Stimulated activated CD4-positive, alpha-beta T cell treated with anti-CD3 and anti-CD28 coated beads, Interleukin-2, amount 100 ng/mL, for 24 hours (primary cell): ENCODE measurements around the gene NXPH2.
A peak's percentile ranks its signal among the peaks of the same experiment; 100 is the strongest.

Experiments used
- DNase-seq, 2 donors: peaks; one replicate each; pipeline ENCODE4 v3.0.0-alpha.2; 2020

NXPH2 gene

DNA sequence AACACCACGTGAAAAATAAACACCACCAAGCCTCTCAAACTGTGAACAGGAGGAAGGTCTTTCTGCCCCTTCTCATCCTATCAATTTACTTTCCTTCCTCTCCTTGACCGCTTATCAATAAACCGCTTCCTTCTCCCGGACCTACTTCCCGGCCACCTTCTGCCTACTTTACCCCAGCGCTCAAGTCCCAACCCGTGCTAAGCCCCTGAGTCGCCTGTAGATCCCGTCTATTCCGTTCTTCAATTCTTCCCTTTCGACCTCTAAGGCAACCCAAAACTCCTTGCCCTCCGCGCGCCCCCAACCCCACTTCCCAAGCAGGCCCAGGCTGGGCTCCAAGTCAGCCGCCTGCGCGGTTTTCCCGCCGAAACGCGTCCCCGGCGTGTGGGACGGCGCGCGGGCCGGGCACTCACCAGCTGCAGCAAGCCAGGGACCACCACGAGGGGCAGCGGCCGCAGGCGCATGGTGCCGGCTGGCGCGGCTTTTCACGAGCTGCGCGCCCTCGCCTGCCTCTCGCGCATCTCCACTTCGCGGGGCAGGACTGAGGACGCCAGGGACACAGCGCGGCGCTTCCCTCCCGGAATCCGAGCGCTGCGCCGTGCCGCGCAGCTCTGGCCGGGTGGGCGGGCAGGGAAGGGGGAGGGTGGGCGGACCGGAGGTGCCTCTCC is at the start of gene NXPH2:
Gene NXPH2 (minus strand): TSS at position 610 of the 665 bp plus-strand sequence. CDS start 149 bp downstream, at position 461.
- no peak for DNase-seq

DNA sequence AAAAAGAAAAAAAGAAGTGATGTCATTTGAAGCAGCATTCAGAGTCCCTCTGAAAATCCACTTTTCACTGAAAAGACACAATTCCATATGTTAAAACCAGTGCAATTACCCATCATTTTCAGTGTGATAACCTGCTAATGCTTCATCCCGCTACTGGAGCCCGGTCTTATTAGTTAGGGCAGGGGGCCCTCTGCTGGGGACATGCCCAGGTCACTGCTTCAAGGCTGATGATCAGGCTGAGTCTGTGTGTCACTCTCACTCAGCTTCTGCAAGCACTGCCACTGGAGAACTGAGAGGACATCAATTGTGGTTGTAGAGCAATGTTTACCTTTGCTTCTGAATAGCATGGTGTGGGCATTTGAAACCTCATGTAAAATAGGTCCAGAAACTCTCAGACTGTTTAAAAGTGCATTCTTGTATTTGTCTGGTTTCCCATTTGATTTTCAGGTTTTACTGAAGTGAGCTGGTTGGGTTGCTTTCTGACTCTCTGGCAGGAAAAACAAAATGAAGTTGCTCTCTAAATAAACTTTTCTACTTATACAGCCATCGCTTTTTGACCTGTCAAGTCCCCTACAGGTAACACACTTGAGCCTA is 49.2 kb upstream of the NXPH2 start:
- DNase-seq, result peak; percentile 27 to 40

DNA sequence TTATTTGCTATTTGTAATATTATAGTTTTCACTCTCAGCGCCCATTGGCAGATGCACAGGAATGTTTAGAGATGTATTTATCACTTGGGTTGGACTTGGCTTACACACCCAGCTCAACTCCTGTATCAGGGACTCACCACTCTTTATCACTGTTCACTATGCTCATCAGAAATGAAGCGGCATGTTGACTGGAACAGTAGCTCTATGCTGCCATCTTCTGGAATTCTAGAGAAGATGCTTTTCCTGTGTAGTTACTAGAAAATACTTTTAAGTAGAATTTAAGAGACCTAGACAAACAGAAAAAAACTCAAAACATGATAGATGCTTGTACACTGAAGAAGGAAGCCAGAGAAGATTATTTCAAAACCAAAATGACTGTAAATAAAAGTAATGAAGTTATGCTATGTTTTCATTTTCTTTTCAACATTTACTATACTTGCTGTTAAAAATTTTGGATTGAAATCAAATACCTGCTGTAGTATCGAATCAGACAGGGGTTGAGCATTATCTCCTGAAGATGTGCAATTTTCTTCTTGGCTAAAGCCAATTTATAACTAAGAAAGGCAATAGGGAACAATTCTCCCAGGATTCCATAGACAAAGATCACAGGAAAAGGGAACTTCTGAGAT is 47.4 kb upstream of the NXPH2 start:
- no peak for DNase-seq

DNA sequence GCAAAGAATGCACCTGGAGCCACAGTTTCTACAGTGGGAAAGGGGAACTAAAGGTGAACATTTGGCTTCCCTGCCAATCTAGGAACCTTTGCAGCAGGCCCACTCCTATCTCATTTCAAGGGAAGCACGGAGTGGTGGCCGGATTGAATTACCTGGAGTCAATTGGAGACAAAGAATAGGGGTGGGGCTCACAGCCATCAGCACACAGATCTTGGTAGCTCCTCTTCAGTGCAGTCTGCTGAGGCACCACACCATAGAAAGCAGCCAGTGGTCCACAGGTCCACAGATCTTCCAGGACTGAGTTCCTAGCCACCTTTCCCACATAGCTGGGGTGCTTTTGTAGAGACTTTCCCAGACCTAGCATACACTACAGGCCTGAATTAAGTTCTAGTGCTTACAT is 43.5 kb upstream of the NXPH2 start:
- DNase-seq, result no peak

DNA sequence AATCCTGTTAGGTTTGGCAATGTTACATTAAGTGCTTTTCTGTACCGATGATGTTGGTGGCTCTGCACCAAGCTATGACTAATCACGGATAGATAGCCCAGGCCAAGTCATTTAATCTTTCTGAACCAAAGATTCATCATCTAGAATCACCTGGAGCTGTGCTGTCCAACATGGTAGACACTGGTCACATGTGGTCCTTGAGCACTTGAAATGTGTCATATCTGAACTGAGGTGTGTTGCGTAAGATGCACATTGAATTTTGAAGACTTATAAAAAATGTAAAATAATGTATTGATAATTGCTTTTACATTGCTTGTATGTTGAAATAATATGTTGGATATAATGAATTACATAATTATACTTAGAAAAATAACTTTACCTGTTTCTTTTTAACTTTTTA is 39.8 kb upstream of the NXPH2 start:
- no peak for DNase-seq

DNA sequence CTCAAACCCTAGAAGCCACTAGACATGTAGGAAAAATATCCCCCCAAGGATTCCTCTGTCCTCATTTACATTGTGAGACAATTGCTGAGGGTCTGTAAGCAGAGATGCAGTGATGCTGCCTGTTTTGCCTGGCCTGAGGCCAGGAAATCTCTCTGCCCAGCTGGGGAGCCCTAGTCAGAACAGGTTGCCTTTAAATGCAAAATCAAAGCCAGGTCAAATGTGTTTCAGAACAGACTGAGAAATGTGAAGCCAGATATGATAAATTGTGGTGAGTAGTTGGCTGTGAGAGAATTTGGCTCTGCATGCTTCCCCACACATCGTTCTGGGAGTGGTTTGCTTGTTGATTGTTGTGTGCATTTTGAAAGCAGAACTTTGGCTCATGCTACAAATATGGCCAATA is 38.4 kb upstream of the NXPH2 start:
- DNase-seq, result no peak

DNA sequence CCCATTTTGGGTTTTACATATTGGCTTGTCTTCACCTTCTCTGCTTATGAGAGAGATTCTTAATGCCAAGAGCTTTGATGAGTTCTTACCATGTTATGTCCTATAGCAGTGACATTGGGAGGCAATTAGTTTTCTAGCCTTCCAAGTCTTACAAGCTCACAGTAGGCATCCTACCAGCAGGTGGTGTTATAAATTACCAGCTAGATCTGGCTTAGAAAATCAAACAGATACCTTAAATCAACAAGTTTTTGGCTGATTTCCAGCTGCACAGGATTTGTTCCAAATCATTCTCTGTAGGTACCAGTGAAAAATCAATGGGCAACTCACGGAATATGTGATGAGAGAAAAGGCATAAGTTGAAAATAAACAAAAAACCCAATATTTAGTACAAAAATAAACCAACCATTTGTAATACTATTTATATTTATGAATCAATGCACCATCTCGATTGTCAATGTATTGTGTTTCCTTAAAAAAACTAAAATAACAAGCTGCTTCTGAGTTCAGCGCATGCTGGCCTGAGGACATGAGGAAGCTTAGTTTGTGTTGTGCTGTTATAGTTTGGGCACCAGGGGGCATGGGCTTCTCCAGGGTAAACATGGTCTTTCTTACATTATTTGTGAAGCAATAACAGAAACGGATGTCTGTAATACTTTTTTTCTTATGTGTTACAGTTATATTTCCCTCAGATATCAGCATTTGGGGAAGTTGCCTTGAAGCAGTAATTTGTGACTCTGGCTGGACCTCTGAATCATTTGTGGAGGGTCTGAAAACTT is 34.1 kb upstream of the NXPH2 start:
- no peak for DNase-seq

DNA sequence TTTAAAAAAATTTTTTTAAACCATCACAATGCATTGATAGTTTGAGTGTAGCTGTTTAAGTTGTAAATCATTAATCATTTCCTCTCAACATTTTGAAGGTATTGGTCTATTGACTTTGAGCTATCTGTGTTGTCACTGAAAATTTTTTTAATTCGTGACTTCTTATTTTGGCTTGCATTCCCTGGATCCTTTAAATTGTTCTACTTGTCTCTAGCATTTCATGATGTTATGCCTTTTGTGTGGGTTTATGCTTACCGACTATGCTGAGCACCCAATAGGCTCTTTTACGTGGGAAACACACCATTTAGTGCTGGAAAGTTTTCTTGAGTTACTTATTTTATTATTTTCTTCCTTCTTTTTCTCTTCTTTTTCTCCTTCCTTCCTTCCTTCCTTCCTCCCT is 31.2 kb upstream of the NXPH2 start:
- no peak for DNase-seq

DNA sequence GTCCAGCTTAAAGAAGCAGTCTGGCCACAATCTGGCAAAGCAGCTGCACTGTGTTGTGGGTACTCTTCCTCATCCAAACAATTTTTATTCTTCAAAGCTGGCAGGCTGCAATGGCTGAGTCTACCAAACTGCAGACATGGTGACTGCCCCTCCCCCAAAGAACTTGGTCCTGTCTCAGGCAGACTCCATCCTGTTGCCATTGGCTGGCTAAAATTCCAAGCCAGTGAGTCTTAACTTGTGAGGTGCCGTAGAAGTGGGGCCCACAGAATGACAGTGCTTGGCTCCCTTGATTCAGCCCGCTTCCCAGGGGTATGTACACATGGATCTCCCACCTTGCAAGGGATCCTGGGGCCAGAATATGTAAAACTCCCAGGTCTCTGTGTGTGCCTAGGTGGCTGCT is 14.5 kb upstream of the NXPH2 start:
- no peak for DNase-seq

DNA sequence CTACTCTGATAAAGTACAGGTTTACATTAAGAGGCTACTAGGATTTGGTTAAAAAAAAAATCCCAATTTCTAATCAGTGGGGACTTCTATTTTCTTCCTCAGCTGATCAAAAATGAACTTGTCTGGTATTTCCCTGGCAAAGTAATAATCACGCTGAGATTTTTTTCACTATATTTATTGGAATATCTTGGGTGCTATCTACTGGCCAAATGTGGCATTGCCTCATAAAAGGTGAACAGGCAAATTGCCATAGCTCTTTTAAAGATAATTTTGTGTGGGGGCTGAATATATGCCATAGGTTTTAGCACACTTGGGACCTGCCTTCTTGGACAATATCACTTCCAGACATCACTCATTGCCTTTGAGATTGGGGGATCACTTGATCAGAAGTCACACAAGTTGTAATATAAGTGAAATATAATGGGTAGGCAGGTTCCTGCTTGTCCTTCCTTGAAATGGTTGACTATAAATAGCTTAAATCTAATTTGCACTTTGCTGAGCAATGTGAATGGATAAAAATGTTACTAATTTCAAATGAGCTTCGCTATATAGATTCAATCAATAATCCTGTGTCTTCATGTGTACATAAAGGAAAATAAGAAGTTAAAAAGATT is 7.0 kb upstream of the NXPH2 start:
- DNase-seq, result no peak

DNA sequence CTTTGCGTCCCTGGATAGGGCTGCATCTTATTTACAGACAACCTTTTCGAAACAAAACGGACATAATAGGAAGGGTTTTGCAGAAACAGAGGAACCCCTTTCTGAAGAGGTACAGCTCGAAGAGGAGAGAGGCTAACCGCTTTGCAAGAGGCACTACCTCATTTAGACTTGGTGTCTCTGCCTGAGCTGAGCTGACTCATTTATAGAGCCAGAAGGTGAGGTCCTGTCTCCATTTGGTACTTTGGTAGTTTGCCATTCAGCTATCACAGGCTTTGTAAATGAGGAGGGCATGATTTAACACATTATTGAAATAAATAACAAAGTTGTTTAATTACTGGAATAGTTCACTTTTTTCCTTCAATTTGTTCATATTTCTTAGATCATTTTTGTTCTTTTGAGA is 2.2 kb upstream of the NXPH2 start:
- no peak for DNase-seq

DNA sequence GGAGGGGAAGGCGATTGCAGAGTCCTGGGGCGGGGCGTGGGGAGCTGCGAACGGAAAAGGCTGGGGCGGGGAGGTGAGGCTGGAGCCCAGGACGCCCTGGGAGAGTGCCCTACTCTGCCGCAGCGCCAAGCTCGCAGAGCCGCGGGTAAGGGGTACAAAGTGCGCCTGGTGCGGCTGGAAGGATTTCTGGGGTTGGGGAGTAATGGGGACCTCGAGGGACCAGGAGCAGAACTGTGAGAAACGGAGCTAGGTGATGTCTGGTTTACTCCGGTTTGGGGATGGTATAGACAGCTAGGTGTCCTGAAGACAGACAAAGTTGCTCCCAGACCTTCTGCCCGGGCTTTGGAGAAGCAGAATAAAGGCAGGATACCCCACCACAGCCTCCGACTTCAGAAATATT is 718 bp upstream of the NXPH2 start:
- no peak for DNase-seq

DNA sequence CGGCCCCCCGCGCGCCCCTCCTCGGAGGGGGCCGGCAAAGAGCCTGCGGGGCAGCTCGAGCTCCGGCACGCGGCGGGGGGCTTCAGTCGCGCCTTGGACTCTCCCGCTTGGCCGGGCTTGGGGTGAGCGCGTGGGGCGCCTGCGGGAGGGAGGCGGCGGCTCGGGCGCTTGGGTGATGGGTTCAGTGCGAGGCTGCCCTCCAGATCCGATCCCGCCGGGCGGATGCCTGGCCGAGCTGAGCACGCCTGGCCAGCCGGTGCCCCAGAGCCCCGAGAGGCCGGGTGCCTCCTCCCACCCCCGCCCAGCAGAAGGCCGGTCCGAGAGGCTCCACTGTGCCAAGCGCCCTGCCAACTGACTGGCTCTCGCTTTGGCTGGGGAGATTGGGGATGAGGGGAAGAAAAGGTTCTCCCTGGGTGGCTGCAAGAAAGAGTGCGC is 273 bp upstream of the NXPH2 start:
- no peak for DNase-seq

DNA sequence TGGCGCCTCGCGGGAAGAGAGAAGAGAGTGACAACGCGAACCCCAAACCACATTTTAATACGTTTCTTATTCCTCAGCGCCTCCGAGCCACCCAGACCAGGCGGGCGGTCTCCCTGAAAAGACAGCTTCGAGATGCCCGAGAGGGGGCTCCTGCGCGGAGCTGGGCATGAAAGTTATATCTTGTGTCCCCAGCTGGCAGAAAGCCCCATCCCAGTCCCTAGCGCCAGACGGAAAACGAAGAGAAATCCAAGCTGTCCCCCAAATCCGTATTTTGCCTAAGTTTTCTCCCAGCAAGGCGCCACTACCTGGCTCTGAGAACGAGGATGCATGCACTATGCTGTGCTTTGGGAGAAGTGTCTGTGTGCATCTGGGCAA is 797 bp downstream of the NXPH2 start:
- no peak for DNase-seq

DNA sequence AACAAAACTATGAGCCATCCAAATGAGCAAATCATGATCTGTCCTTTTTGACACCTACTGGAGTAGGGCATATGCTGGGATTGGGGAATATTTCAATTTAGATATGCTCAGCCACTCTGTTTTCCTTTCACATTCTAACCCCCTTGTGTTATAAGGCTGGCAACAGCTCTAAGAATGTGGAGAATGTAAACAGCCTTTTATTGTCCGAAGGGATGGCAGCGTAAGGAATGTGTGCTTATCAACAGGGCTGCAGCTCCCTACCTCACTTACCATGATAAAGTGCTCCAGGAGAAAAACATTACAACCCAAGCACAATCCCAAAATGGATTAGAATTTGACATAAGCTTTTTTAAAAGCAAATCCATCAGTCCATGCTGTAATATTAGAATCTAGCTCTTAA is 2.2 kb downstream of the NXPH2 start:
- no peak for DNase-seq

DNA sequence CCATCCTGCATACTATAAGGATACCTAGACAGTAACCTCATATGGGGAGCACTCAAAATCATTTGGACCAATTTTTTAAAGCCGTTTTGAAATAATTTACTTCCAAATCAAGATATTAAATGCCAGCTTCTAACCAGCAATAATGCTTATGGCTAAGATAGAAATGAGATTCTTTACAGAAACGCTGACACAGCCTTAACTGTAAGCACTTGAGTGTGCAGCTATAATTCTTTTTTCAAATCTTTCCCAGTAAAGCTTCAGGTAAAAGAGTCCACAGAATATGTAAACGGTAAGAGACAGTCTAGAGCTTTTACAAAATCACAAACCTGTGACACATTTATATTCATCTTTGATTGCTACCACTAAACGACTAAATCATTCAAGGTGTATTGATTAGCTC is 4.5 kb downstream of the NXPH2 start:
- DNase-seq, result no peak

DNA sequence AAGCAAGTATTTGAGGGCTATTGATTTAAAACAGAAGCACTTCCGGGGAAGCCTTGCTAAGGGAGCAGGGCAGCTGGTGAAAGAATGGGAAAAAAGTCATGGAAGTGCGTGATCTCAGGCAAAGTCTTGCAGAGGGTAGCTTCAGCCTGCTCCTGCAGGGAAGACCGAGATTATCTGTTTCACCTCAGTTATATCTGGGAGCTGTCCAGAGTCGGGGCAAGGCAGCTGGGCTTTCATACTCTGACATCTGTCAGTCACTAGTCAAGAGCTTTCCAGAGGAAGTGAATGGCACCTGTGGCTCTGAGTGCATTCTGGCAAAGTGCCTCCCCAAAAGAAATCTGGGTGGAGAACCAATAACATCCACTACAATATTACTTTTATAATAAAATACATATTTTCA is 8.7 kb downstream of the NXPH2 start:
- DNase-seq, result no peak

DNA sequence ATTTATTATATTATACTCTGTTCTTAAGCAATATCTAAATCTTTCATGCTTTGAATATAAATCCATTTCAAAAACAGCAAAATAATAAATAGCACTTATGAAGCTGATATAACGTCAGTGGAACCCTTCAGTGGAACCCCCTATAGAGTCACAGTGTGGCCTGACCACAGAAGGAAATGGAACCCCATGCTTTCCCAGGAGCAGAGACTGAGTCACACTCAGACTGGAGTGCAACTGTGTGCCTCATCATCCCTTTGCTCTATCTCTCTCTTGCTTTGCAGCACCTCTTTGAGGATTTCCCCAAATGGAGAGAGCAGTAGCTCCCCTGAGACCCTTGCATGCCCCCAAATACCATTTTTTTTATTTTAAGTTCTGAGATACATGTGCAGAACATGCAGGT is 13.1 kb downstream of the NXPH2 start:
- DNase-seq, result no peak

DNA sequence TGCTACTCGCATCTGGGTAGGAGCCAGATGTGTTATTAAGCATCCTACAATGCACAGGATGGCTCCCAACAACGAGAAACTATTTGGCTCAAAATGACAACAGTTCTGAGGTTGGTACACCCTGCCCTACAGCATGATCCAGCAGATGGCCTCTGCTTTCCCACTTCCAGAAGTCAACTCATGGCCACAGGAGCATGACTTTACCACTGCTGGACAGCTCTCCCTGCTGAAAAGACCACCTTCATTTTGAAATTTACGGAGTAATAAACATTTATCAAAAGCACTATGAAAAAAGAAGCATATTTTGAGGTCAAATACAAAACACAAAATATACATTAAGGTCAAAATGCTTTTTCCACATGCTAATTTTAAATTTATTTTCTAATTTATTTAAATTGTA is 13.7 kb downstream of the NXPH2 start:
- no peak for DNase-seq

DNA sequence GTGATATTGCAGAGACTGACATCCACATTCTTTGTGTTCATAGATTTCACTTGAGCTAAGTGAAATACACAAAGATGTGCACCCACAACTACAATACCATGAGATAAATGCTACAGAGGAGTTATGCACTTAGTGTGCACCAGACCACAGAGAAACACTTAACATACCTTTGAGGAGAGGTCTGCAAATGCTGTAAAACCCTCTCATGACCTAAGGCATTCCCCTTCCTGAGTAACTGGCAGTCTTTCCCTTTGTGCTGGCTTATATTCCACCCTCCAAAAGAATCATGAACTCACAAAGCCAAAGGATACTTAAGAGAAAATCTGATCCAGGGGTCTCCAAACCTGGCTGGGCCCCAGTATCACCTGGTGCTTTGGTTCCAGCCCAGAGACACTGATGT is 16.2 kb downstream of the NXPH2 start:
- DNase-seq, result no peak

DNA sequence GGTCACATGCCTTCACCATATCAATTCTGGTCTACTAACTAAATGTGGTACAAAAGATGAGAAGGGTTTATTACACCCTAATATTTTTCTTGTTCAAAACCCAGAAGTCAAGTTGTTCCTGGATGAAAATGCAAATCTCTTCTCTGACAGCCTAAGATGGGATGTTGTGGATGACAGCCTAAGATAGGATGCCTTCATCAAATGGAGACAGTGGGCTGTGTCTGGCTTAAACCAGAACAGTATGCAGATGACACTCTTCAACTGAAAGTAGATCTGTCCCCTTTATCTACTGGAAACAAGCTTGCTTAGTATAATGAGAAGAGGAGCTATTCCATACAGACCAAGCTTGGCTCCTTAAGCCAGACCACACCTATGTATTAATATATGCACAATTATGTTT is 17.7 kb downstream of the NXPH2 start:
- no peak for DNase-seq

DNA sequence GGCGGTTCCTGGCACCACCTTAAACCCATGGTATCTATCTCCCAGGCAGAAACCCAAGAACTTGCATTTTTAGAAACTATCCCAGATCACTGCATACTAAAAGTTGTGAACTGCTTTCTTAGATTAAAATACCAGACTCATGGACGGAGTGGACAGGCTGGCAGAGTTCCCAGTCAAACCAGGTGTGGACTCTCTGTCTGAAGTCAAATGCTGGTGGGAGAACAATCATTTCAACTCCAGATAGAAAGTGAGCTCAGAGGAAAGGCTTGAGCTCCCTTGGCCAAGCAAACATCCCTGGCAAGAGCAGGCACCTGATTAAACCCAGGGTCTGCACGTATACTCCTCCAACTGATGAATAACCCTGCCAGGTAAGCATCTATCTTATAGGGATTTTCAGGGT is 19.5 kb downstream of the NXPH2 start:
- no peak for DNase-seq

DNA sequence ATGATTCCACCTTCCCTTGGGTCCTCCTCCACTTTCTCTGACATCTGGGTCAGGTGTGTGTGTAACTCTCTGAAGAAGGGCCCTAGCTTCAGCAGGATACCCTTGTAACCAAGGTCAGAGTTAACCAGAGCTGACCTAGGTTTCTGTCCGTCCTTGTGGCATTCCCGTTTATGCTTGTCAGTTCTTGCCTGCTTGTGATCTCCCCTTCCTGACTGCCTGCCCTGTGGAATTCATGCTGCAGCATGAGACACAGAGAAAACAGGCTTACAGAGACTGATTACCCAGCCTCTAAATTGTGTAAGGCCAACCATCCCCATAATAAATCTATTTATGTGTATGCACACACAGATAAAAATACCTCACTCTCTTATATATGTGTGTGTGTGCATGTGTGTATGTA is 22.8 kb downstream of the NXPH2 start:
- DNase-seq, result no peak
